ENCODE data around the gene STOX2.

The STOX2 gene

DNA sequence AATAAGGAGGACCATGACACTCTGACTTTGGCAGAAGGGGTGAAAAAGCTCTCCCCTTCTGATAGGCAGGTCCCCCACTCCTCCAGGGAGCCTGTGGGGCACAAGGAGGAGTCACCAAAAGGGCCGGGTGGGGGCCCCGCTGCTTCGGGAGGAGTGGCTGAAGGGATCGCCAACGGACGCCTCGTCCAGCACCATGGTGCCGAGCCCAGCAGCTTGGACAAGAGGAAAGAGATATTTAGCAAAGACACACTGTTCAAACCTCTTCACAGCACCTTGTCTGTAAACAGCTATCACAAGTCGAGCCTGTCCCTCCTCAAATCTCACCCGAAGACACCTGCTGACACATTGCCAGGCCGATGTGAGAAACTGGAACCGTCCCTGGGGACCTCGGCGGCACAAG, 105.6 kb downstream of the STOX2 start:
- Histone ChIP-seq H2AFZ (ENCODE audit: low read length) (no peak overlapping the region), H3K27me3 (ENCODE audit: insufficient read depth, low read length) (no peaks in the 10 kb centered on the region), H3K4me1 (ENCODE audit: insufficient read depth, low read length, severe bottlenecking) (no peaks in the 10 kb centered on the region), H4K20me1 (ENCODE audit: insufficient read depth, low read length) (no peaks in the 10 kb centered on the region), H3K9me2 (ENCODE audit: low read depth, low read length) (no peaks in the 10 kb centered on the region), H3K9ac (ENCODE audit: low read length) (no peak overlapping the region), H3F3A (ENCODE audit: insufficient read depth, low read length) (no peaks in the 10 kb centered on the region), H3K27ac (ENCODE audit: low read depth, low read length, poor library complexity, severe bottlenecking) (no peak overlapping the region), H3K79me2 (ENCODE audit: insufficient read depth, low read length) (no peaks in the 10 kb centered on the region), H3K4me3 (ENCODE audit: low read depth, low read length, poor library complexity, severe bottlenecking) (no peak overlapping the region), H3K4me2 (ENCODE audit: low read length) (no peak overlapping the region), H3K36me3 (ENCODE audit: insufficient read depth, low read length) (no peaks in the 10 kb centered on the region), H3K9me3 (ENCODE audit: low read length) (no peaks in the 10 kb centered on the region)
- TF ChIP-seq EZH2 (IDR thresholded peaks at IDR 0.05; ENCODE audit: borderline replicate concordance, low read length) = no peak
- TF ChIP-seq, protein P1, sequence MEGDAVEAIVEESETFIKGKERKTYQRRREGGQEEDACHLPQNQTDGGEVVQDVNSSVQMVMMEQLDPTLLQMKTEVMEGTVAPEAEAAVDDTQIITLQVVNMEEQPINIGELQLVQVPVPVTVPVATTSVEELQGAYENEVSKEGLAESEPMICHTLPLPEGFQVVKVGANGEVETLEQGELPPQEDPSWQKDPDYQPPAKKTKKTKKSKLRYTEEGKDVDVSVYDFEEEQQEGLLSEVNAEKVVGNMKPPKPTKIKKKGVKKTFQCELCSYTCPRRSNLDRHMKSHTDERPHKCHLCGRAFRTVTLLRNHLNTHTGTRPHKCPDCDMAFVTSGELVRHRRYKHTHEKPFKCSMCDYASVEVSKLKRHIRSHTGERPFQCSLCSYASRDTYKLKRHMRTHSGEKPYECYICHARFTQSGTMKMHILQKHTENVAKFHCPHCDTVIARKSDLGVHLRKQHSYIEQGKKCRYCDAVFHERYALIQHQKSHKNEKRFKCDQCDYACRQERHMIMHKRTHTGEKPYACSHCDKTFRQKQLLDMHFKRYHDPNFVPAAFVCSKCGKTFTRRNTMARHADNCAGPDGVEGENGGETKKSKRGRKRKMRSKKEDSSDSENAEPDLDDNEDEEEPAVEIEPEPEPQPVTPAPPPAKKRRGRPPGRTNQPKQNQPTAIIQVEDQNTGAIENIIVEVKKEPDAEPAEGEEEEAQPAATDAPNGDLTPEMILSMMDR (IDR thresholded peaks at IDR 0.05; ENCODE audit: low read length) = no peak

DNA sequence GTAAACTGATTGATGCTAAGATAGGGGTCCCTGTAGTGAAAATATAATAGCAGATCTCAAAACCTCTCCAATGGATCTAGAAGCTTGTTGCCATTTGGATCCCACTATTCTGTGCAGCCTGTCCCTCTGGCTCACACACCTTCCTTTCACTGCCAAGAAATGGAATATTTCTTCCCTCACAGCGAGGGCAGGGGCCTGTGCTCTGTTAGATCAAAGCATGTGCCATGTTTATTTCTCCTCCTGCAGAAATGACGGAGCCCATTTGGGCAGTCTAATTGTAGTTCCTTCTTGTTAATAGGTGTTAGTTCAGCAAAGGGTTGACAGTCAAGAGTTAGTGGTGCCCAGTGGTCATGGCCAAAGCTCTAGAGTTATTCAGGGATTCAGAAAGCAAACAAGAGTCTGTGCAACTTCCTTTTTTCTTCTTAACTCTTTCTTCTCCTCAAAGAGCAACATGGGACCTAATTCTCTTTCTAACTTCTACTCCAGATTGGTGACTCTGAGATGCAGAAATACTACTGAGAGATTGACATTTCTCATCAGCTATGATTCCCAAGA, 106.8 kb downstream of the STOX2 start:
- no peaks in the 10 kb centered on the region for H3K27me3 ChIP-seq (ENCODE audit: insufficient read depth, low read length)
- TF ChIP-seq, protein P1 (IDR thresholded peaks at IDR 0.05; ENCODE audit: low read length) = no peak
- TF ChIP-seq EZH2 (IDR thresholded peaks at IDR 0.05; ENCODE audit: borderline replicate concordance, low read length) = no peak
- H3K9ac ChIP-seq (ENCODE audit: low read length) = no peak overlapping the region
- H3K36me3 ChIP-seq (ENCODE audit: insufficient read depth, low read length) = no peaks in the 10 kb centered on the region
- H2AFZ ChIP-seq (ENCODE audit: low read length) = no peak overlapping the region
- no peaks in the 10 kb centered on the region for H3K79me2 ChIP-seq (ENCODE audit: insufficient read depth, low read length)
- H3K27ac ChIP-seq (ENCODE audit: low read depth, low read length, poor library complexity, severe bottlenecking) = no peak overlapping the region
- H3K4me2 ChIP-seq (ENCODE audit: low read length) = no peak overlapping the region
- H3K9me2 ChIP-seq (ENCODE audit: low read depth, low read length) = no peaks in the 10 kb centered on the region
- H3F3A ChIP-seq (ENCODE audit: insufficient read depth, low read length) = no peaks in the 10 kb centered on the region
- no peaks in the 10 kb centered on the region for H3K4me1 ChIP-seq (ENCODE audit: insufficient read depth, low read length, severe bottlenecking)
- H4K20me1 ChIP-seq (ENCODE audit: insufficient read depth, low read length) = no peaks in the 10 kb centered on the region
- H3K4me3 ChIP-seq (ENCODE audit: low read depth, low read length, poor library complexity, severe bottlenecking) = no peak overlapping the region
- H3K9me3 ChIP-seq (ENCODE audit: low read length) = no peaks in the 10 kb centered on the region

DNA sequence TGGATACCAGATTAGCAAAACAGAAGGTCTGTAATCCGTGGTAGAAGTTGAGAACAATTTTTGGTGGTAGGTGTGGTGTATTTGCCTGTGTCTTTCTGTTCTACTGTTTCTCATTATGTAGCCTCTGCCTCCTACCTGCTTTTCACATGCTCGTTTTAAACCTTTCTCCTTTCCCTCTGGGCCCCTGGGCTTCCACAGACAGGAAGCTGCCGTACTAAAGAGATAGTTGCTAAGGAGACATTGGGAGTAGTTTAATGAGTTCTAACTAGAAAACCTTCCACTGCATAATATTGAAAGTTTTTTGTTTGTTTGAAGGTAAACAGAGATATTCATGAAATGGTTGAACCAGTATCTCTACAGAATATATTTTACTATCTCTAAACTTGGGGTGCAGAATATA, 107.8 kb downstream of the STOX2 start:
- H3K9me2 ChIP-seq (ENCODE audit: low read depth, low read length) = no peaks in the 10 kb centered on the region
- no peak overlapping the region for H3K4me2 ChIP-seq (ENCODE audit: low read length)
- no peak overlapping the region for H2AFZ ChIP-seq (ENCODE audit: low read length)
- no peaks in the 10 kb centered on the region for H3K9me3 ChIP-seq (ENCODE audit: low read length)
- H3K36me3 ChIP-seq (ENCODE audit: insufficient read depth, low read length) = no peaks in the 10 kb centered on the region
- TF ChIP-seq, protein P1 (IDR thresholded peaks at IDR 0.05; ENCODE audit: low read length) = no peak
- no peak for TF ChIP-seq EZH2 (IDR thresholded peaks at IDR 0.05; ENCODE audit: borderline replicate concordance, low read length)
- no peaks in the 10 kb centered on the region for H3K79me2 ChIP-seq (ENCODE audit: insufficient read depth, low read length)
- no peaks in the 10 kb centered on the region for H3K27me3 ChIP-seq (ENCODE audit: insufficient read depth, low read length)
- no peak overlapping the region for H3K4me3 ChIP-seq (ENCODE audit: low read depth, low read length, poor library complexity, severe bottlenecking)
- no peak overlapping the region for H3K27ac ChIP-seq (ENCODE audit: low read depth, low read length, poor library complexity, severe bottlenecking)
- no peaks in the 10 kb centered on the region for H4K20me1 ChIP-seq (ENCODE audit: insufficient read depth, low read length)
- no peaks in the 10 kb centered on the region for H3K4me1 ChIP-seq (ENCODE audit: insufficient read depth, low read length, severe bottlenecking)
- no peaks in the 10 kb centered on the region for H3F3A ChIP-seq (ENCODE audit: insufficient read depth, low read length)
- no peak overlapping the region for H3K9ac ChIP-seq (ENCODE audit: low read length)

All from OCI-LY1 (cell line).